GM12875 (cell line): ENCODE data around the gene TEC.
"Not testable (repeated sequence)": the region's sequence is repeated elsewhere in the genome, so short reads cannot be mapped to it uniquely, and the experiment has no call there.

Experiments
- H3K4me3 ChIP-seq: one replicate; pipeline ENCODE4 v1.5.1; 2011; ENCODE audit warnings: low read depth, low read length, control low read depth
- TF ChIP-seq, protein P1 (sequence below): IDR thresholded peaks from 2 replicates; pipeline ENCODE4 v1.5.1; 2011; ENCODE audit warnings: low read depth, mild to moderate bottlenecking, control low read depth, inconsistent platforms, low read length, moderate library complexity, borderline replicate concordance; ENCODE audit not compliant: insufficient read depth

Gene TEC

GRCh38 chr4:48175806-48176205 is 93.8 kb downstream of the TEC start:
- TF ChIP-seq, protein P1, sequence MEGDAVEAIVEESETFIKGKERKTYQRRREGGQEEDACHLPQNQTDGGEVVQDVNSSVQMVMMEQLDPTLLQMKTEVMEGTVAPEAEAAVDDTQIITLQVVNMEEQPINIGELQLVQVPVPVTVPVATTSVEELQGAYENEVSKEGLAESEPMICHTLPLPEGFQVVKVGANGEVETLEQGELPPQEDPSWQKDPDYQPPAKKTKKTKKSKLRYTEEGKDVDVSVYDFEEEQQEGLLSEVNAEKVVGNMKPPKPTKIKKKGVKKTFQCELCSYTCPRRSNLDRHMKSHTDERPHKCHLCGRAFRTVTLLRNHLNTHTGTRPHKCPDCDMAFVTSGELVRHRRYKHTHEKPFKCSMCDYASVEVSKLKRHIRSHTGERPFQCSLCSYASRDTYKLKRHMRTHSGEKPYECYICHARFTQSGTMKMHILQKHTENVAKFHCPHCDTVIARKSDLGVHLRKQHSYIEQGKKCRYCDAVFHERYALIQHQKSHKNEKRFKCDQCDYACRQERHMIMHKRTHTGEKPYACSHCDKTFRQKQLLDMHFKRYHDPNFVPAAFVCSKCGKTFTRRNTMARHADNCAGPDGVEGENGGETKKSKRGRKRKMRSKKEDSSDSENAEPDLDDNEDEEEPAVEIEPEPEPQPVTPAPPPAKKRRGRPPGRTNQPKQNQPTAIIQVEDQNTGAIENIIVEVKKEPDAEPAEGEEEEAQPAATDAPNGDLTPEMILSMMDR: no peak
- H3K4me3 ChIP-seq: no peak overlapping the region

DNA sequence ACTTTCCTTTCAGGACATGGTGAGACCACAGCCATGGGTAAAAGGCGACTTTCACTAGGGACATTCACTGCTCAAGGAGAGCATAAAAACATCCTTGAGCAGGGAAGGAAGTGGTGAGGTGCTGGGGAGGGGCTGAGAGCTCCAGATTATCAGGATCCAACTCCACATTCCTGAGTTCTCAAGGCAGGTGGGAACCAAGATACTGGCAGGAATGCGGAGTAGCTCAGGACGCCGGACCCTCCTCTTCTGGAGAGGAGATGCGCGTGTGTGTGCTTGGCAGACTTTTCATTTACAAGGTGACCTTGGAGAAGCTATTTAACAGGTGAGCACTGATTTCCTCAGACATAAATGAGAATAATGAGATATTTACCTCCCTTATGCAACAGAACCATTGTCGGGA is 94.3 kb downstream of the TEC start:
- H3K4me3 ChIP-seq: no peak overlapping the region
- TF ChIP-seq, protein P1: no peak

DNA sequence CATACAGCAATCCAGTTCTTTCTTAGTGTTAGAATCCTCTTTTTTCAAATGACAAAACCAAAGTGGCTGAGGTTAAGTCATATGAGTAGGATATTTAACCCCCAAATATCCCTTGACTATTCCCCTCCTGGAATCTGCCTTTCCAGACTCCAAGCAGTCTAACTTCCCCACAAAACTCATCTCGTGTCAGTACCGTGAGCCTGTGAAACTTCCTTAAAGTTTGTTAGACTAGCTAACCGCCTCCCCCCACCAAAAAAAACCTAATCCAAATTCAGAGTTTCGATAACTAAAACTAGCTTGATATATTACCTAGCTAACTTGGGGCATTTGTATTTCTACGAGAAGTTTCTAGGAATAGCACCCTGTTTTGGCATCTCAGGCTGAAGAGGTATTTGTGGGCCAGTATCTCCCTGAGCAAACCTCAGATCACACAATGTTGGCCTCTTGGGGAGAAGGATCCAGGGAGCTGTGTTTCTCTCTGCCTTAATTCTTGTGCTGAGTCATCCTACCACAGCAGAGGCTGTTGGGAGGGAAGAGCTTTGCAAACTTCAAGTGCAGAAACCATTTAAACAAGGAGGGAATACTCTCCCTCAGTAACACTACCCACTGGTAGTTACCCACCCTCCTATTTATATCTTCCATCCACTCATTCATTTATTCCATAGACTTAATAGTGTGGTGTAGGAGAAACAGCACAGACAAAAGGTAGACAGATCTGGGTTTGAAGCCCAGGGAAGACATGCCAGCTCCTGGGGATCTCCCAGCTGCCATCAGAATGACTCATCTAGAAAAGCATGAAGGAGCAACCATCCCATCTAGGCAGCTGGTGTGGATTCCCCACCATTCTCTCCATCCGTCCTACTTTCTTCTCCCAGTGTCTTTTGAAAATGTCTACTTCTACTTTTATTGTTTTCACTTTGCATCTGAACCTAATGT is 96.3 kb downstream of the TEC start:
- TF ChIP-seq, protein P1: no peak
- no peak overlapping the region for H3K4me3 ChIP-seq

- TF ChIP-seq, protein P1: no peak
- no peak overlapping the region for H3K4me3 ChIP-seq
Observed at GRCh38 chr4:48172651-48173050, 97.0 kb downstream of the TEC start.

- TF ChIP-seq, protein P1: no peak
- H3K4me3 ChIP-seq: no peak overlapping the region
Observed at GRCh38 chr4:48169636-48170035, 100.0 kb downstream of the TEC start.

DNA sequence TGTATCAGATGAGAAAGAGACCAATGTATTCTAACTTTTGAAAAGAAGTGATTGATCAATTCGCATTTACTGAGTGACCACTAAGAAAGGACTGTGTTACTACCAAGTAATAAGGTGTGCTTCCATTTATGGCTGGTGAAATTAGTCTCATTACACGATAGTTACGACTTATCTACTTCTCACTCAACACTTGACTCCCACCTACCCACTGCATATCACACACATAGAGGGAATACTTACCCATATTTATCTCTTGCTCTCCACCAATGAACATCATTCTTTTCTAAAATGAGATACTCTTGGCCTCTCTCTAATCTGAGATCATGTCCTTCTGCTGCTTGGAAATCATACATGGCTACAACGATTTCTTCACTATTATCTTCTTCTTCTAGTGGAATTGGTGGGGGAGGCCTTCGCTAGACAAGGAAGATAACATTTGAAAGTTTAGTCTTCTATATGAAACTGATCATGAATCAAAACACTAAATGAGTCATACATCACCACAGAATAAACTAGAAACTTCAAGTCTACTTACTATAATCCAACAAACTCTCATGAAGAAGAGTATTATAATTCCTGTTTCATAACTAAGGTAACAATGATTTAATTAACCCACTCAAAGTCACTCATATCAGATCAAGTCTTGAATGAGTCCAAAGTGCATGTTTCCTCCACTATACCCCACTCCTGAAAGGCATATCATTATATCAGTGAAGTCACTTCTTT is 101.9 kb downstream of the TEC start:
- TF ChIP-seq, protein P1: no peak
- no peak overlapping the region for H3K4me3 ChIP-seq

- not testable (repeated sequence) for H3K4me3 ChIP-seq
Observed at GRCh38 chr4:48164561-48164960, 105.1 kb downstream of the TEC start.
